Immature natural killer cell (primary cell): ENCODE data around the gene FGF18. TPM values are rescaled to one million over a fixed set of nuclear protein-coding genes. Genes with fewer than 3 reads are reported as not detected.
"Not testable (repeated sequence)": the region's sequence is repeated elsewhere in the genome, so short reads cannot be mapped to it uniquely, and the experiment has no call there.

ENCODE experiments used
- DNase-seq, 3 donors: peaks; one replicate each; pipeline ENCODE4 v3.0.0; 2022; ENCODE audit warnings: mixed read lengths in 1 of 3
- H3K27ac Mint-ChIP-seq, 6 donors: one replicate each; pipeline ENCODE4 v1.8.0; 2020; ENCODE audit warnings: mixed read lengths in 6 of 6, mild to moderate bottlenecking in 5 of 6, inconsistent platforms in 4 of 6, moderate library complexity in 3 of 6
- H3K27me3 Mint-ChIP-seq, 3 donors: one replicate each; pipeline ENCODE4 v1.8.0; 2020 to 2021; ENCODE audit warnings: low read depth in 3 of 3, mild to moderate bottlenecking in 3 of 3, mixed read lengths in 3 of 3, moderate library complexity in 3 of 3, inconsistent platforms in 1 of 3
- H3K36me3 Mint-ChIP-seq, 3 donors: one replicate each; pipeline ENCODE4 v1.8.0; 2020; ENCODE audit warnings: mixed read lengths in 3 of 3, inconsistent platforms in 2 of 3, mild to moderate bottlenecking in 2 of 3
- H3K4me1 Mint-ChIP-seq, 2 donors: one replicate each; pipeline ENCODE4 v1.8.0; 2020; ENCODE audit warnings: inconsistent platforms in 2 of 2, mild to moderate bottlenecking in 2 of 2, mixed read lengths in 2 of 2, moderate library complexity in 1 of 2
- H3K4me3 Mint-ChIP-seq, 5 donors: one replicate each; pipeline ENCODE4 v1.8.0; 2020; ENCODE audit warnings: mild to moderate bottlenecking in 5 of 5, mixed read lengths in 5 of 5, inconsistent platforms in 3 of 5, moderate library complexity in 3 of 5
- H3K9me3 Mint-ChIP-seq, 6 donors: one replicate each; pipeline ENCODE4 v1.8.0; 2020; ENCODE audit warnings: mild to moderate bottlenecking in 6 of 6, mixed read lengths in 6 of 6, inconsistent platforms in 4 of 6, moderate library complexity in 3 of 6
- polyA plus RNA-seq, 3 donors: library from polyadenylated mRNA; unstranded; fragments of 300-500 nt; fragmentation: Illumina TruSeq; gene quantifications; one replicate each; pipeline ENCODE4 v1.2.3, GENCODE V29; 2021

Gene FGF18
- polyA plus RNA-seq, 3 donors from 2014 or later, result not detected

GRCh38 chr5:171390883-171391677, 28.4 kb upstream of the FGF18 start:
- Mint-ChIP-seq H3K36me3 (peaks cover 15 to 25% (median 25%) of the 10 kb centered on the region in 3 donors), H3K27ac (peak overlapping the region; percentile 2 to 82 (median 24)), H3K27me3 (peaks cover 21 to 29% (median 22%) of the 10 kb centered on the region in 3 donors), H3K4me1 (peaks cover 62 to 80% of the 10 kb centered on the region in 2 donors), H3K9me3 (no peaks in the 10 kb centered on the region), H3K4me3 (peak overlapping the region; percentile 0 to 71 (median 3))
- peak in 1 of 3 donors; percentile 38 for DNase-seq

- DNase-seq, result no peak
- Mint-ChIP-seq H3K27me3 (peaks cover 19 to 29% (median 22%) of the 10 kb centered on the region in 3 donors), H3K27ac (peak overlapping the region in 1 of 6 donors; percentile 34), H3K4me1 (peaks cover 63 to 80% of the 10 kb centered on the region in 2 donors), H3K4me3 (no peak overlapping the region), H3K9me3 (no peaks in the 10 kb centered on the region), H3K36me3 (peaks cover 15 to 28% (median 25%) of the 10 kb centered on the region in 3 donors)
Observed at GRCh38 chr5:171391996-171392577, 27.4 kb upstream of the FGF18 start.

- H3K4me1 Mint-ChIP-seq, result peaks cover 63 to 79% of the 10 kb centered on the region in 2 donors
- peaks cover 15 to 32% (median 25%) of the 10 kb centered on the region in 3 donors for H3K36me3 Mint-ChIP-seq
- no peak for DNase-seq
- no peak overlapping the region for H3K4me3 Mint-ChIP-seq
- peaks cover 13 to 23% (median 17%) of the 10 kb centered on the region in 3 donors for H3K27me3 Mint-ChIP-seq
- peak overlapping the region in 2 of 6 donors; percentile 1 to 20 for H3K27ac Mint-ChIP-seq
- no peaks in the 10 kb centered on the region for H3K9me3 Mint-ChIP-seq
Observed at GRCh38 chr5:171392585-171393159, 26.8 kb upstream of the FGF18 start.

- DNase-seq, result no peak
- Mint-ChIP-seq H3K27me3 (peaks cover 0 to 3% (median 2%) of the 10 kb centered on the region in 3 donors), H3K4me1 (peaks cover 51 to 77% of the 10 kb centered on the region in 2 donors), H3K36me3 (peaks cover 18 to 44% (median 33%) of the 10 kb centered on the region in 3 donors), H3K9me3 (no peaks in the 10 kb centered on the region), H3K4me3 (no peak overlapping the region), H3K27ac (no peak overlapping the region)
Observed at GRCh38 chr5:171395042-171395441, 24.4 kb upstream of the FGF18 start.

- H3K27me3 Mint-ChIP-seq, H3K4me3 Mint-ChIP-seq, DNase-seq, H3K27ac Mint-ChIP-seq, H3K9me3 Mint-ChIP-seq: not testable (repeated sequence)
- H3K36me3 Mint-ChIP-seq, result peaks cover 17 to 46% (median 32%) of the 10 kb centered on the region in 3 donors
- H3K4me1 Mint-ChIP-seq, result peaks cover 42 to 65% of the 10 kb centered on the region in 2 donors
Observed at GRCh38 chr5:171396583-171396982, 22.9 kb upstream of the FGF18 start.

GRCh38 chr5:171397190-171397589, 22.3 kb upstream of the FGF18 start:
- Mint-ChIP-seq H3K4me1 (peaks cover 44 to 64% of the 10 kb centered on the region in 2 donors), H3K27me3 (peaks cover 0 to 3% (median 3%) of the 10 kb centered on the region in 3 donors), H3K36me3 (peaks cover 20 to 50% (median 34%) of the 10 kb centered on the region in 3 donors), H3K9me3 (no peaks in the 10 kb centered on the region), H3K4me3 (peak overlapping the region in 1 of 5 donors; percentile 12), H3K27ac (peak overlapping the region in 3 of 6 donors; percentile 15 to 49 (median 35))
- no peak for DNase-seq

- DNase-seq, result no peak
- Mint-ChIP-seq H3K27ac (no peak overlapping the region), H3K36me3 (peaks cover 17 to 49% (median 33%) of the 10 kb centered on the region in 3 donors), H3K4me1 (peaks cover 41 to 59% of the 10 kb centered on the region in 2 donors), H3K27me3 (peaks cover 0 to 3% (median 3%) of the 10 kb centered on the region in 3 donors), H3K4me3 (peak overlapping the region in 1 of 5 donors; percentile 12), H3K9me3 (no peaks in the 10 kb centered on the region)
Observed at GRCh38 chr5:171397599-171397998, 21.8 kb upstream of the FGF18 start.

GRCh38 chr5:171398660-171399059, 20.8 kb upstream of the FGF18 start:
- not testable (repeated sequence) for H3K27ac Mint-ChIP-seq, DNase-seq, H3K9me3 Mint-ChIP-seq, H3K4me3 Mint-ChIP-seq, H3K27me3 Mint-ChIP-seq
- Mint-ChIP-seq H3K36me3 (peaks cover 12 to 43% (median 27%) of the 10 kb centered on the region in 3 donors), H3K4me1 (peaks cover 35 to 49% of the 10 kb centered on the region in 2 donors)

- peaks cover 13 to 45% (median 26%) of the 10 kb centered on the region in 3 donors for H3K36me3 Mint-ChIP-seq
- H3K4me1 Mint-ChIP-seq, result peaks cover 35 to 52% of the 10 kb centered on the region in 2 donors
- peak overlapping the region in 2 of 6 donors; percentile 5 to 55 for H3K27ac Mint-ChIP-seq
- no peak overlapping the region for H3K4me3 Mint-ChIP-seq
- H3K27me3 Mint-ChIP-seq, result peaks cover 0 to 3% (median 3%) of the 10 kb centered on the region in 3 donors
- DNase-seq, result no peak
- H3K9me3 Mint-ChIP-seq, result no peaks in the 10 kb centered on the region
Observed at GRCh38 chr5:171400169-171400568, 19.3 kb upstream of the FGF18 start.

- H3K36me3 Mint-ChIP-seq, result peaks cover 25 to 51% (median 27%) of the 10 kb centered on the region in 3 donors
Observed at GRCh38 chr5:171401167-171401947, 18.1 kb upstream of the FGF18 start.

GRCh38 chr5:171402751-171403150, 16.7 kb upstream of the FGF18 start:
- peaks cover 29 to 51% (median 34%) of the 10 kb centered on the region in 3 donors for H3K36me3 Mint-ChIP-seq
- H3K27ac Mint-ChIP-seq, result peak overlapping the region in 1 of 6 donors; percentile 70
- not testable (repeated sequence) for H3K9me3 Mint-ChIP-seq, DNase-seq, H3K4me3 Mint-ChIP-seq, H3K27me3 Mint-ChIP-seq
- peaks cover 19 to 49% of the 10 kb centered on the region in 2 donors for H3K4me1 Mint-ChIP-seq

More at GRCh38 chr5:171401167-171401947, 18.1 kb upstream of the FGF18 start:
- H3K4me1 Mint-ChIP-seq, result peaks cover 29 to 52% of the 10 kb centered on the region in 2 donors
- peak overlapping the region in 1 of 6 donors; percentile 30 for H3K27ac Mint-ChIP-seq
- H3K27me3 Mint-ChIP-seq, result peaks cover 0 to 3% (median 3%) of the 10 kb centered on the region in 3 donors
- no peak for DNase-seq
- H3K9me3 Mint-ChIP-seq, result no peaks in the 10 kb centered on the region
- H3K4me3 Mint-ChIP-seq, result no peak overlapping the region

GRCh38 chr5:171405615-171406014, 13.8 kb upstream of the FGF18 start:
- H3K4me3 Mint-ChIP-seq, result no peak overlapping the region
- H3K4me1 Mint-ChIP-seq, result peaks cover 6 to 47% of the 10 kb centered on the region in 2 donors
- no peak for DNase-seq
- no peaks in the 10 kb centered on the region for H3K9me3 Mint-ChIP-seq
- peaks cover 0 to 3% (median 2%) of the 10 kb centered on the region in 3 donors for H3K27me3 Mint-ChIP-seq
- peaks cover 26 to 54% (median 33%) of the 10 kb centered on the region in 3 donors for H3K36me3 Mint-ChIP-seq
- H3K27ac Mint-ChIP-seq, result no peak overlapping the region

GRCh38 chr5:171407234-171407633, 12.2 kb upstream of the FGF18 start:
- peaks cover 22 to 59% (median 30%) of the 10 kb centered on the region in 3 donors for H3K36me3 Mint-ChIP-seq
- H3K4me1 Mint-ChIP-seq, result peaks cover 0 to 51% of the 10 kb centered on the region in 2 donors
- H3K4me3 Mint-ChIP-seq, result no peak overlapping the region
- H3K27ac Mint-ChIP-seq, result peak overlapping the region in 1 of 6 donors; percentile 13
- DNase-seq, result no peak
- H3K9me3 Mint-ChIP-seq, result no peaks in the 10 kb centered on the region
- peaks cover 0 to 3% (median 0%) of the 10 kb centered on the region in 3 donors for H3K27me3 Mint-ChIP-seq
